GM19324 (cell line): ENCODE data around the gene DNAI2.
"Not testable (repeated sequence)": the region's sequence is repeated elsewhere in the genome, so short reads cannot be mapped to it uniquely, and the experiment has no call there.

Experiments
- ATAC-seq: cut with Tn5 transposase; IDR thresholded peaks from one replicate; pipeline ENCODE4 v1.9.1; 2021; ENCODE audit warnings: mild to moderate bottlenecking, moderate library complexity; ENCODE audit not compliant: unreplicated experiment, low FRiP score

DNAI2 gene

DNA sequence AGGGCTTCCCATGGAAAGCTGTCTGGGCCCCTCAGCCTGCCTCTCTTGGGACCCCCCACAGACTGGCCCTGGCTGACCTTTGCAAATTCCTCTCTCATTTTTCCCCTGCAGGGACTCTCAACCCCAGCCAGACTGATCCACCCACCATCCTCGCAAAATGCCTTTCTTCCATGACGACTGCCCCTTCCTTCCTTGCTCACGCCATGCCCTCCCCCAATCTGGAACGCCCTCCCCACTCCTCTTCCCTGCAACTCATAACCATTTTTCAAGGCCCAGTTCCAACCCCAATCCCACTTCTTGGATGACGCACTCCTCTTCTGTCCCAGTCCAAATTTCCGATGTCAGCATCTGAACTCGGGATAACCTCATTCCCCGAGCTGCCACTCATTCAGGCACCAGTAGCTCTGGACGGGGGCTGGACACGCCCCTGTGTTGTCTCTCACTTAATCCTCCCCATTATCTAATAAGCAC lies 1.3 kb upstream of the DNAI2 start:
- ATAC-seq = no peak

DNA sequence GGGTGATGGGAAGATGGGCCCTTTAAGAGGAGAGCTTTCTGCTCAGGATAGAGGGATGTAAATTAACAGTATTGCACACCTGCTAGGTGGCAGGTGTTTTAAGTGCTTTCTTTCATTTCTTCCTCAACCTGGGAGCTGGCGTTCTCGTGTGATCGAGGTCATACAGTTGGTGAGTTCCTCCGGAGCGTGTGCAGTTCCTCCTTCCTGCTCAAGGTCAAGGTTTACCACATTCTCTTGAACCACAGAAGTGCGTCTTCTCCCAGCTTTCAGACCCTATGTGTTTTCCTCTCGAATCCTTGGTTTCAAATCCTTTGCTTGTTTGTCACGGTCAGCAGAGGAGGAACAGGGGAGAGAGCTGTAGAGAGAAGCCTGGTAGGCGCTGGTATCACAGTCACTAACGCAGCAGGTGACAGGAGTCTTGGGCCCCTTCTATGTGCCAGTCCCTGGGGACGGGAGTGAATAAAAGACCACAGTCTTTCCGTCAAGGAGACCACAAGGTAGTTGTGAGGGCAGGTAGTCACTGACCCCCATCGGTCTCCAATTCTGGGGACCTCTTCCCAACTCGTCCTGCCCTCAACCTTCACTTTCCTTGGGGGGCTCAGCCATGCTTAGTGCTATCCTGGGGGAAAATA lies 791 bp downstream of the DNAI2 start:
- no peak for ATAC-seq

DNA sequence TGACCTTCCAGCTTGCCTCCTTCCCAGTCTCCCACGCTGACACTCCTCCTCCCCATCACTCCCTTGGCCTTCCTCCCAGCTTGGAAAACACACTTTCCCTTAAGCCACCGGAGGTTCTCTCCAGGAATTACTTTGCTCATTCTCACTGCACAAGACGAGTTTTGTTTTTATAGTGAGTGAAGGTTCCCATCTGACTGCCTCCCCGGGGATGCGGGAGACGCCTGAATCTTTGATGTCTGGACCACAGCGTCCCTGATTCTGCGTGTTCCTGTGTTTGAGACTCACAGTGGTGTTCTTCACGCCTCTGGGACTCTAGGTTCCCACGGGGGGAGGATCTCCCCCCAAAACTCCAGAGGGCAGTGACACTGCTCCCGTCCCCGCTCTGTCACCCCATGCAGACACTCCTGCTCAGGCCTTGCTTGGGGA lies 2.0 kb downstream of the DNAI2 start:
- ATAC-seq = no peak

DNA sequence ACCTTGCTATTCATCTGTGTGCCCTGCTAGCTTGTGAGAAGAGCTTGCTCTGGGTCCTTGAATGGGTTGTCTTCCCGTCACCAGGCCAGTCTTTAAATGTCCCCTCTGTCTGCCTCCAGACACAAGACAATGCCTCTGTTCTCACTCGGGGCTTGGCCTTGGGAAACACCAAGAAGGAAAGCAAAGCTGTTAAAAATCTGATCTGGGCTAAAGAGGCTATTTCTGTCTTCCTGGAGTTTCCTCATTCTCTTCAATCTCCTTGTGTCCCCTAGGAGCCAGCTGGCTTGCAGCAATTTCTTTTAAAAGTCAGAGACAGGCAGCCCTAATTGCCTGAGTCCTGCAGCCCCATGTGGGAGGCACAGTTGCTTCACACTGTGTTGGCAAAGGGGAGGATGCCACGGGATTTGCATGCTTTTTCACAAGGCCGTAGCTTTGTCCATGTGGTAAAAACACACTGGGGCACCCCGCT lies 2.5 kb downstream of the DNAI2 start:
- ATAC-seq = no peak

DNA sequence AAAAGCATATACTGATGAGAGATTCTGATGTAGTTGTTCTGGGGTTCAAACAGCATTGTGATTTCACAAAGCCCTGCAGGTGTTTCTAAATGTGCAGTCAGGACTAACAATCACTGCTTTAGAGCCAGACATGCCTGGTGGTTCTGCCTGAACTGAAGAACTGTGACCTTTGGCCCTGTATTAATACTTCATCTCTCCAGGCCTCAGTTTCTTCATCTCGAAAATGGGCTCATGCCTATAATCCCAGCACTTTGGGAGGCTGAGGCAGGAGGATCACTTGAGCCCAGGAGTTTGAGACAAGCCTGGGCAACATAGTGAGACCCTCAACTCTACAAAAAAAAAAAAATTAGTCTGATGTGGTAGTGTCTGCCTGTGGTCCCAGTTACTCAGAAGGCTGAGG lies 3.9 kb downstream of the DNAI2 start:
- ATAC-seq = no peak

DNA sequence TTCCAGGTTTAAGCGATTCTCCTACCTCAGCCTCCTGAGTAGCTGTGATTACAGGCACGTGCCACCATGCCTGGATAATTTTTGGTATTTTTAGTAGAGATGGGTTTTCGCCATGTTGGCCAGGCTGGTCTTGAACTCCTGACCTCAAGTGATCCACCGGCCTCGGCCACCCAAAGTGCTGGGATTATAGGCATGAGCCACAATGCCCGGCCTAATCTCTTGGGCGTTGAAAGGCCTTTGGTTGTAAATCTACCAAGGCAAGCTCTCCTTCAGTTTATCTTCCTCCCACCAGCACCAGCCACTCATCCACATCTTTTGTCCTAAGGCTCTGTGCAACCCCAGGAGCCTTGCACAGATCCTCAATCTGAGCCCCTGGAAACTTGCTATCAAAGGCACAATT lies 5.6 kb downstream of the DNAI2 start:
- ATAC-seq = not testable (repeated sequence)

DNA sequence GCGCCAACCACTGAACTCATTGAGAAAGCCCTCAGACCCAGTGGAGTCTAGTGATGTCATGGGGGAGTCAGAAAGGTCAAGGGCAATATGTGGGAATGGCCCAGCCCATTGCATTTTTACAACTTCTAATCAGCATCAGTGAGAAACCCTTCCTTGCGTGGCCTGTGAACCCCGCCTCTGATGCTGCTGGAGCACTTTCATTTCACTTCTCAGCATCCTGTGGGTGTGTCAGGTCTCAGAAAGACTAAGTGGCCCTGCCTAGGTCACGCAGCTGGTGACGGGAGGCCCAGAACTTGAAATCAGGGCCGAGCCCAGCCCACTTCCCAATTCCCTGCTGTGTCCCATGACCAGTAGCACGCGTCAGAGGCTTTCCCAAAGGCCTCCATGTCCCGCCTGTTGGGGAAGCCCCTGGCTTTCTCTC lies 6.1 kb downstream of the DNAI2 start:
- ATAC-seq = no peak

DNA sequence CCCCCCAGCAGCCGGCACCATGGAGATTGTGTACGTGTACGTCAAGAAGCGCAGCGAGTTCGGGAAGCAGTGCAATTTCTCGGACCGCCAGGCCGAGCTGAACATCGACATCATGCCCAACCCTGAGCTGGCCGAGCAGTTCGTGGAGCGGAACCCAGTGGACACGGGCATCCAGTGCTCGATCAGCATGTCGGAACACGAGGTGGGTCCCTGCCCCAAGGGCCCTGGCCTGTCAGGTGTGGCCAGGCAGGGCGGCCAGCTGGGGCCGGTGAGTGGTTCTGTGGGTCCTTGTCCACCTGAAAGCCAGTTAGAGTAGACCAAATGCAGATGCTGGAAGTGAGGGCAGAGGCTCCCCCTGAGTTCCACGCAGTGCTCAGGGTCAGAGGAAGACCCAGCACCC lies 7.8 kb downstream of the DNAI2 start:
- no peak for ATAC-seq

DNA sequence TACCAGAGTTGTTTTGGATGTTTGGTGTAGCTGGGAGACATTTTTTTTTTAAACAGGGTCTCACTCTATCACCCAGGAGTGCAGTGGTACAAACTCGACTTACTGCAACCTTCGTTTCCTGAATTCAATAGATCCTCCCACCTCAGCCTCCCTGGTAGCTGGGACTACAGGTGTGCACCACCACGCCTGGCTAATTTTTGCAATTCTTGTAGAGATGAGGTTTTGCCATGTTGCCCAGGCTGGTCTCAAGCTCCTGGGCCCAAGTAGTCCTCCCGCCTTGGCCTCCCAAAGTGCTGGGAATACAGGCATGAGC lies 8.2 kb downstream of the DNAI2 start:
- ATAC-seq = not testable (repeated sequence)

DNA sequence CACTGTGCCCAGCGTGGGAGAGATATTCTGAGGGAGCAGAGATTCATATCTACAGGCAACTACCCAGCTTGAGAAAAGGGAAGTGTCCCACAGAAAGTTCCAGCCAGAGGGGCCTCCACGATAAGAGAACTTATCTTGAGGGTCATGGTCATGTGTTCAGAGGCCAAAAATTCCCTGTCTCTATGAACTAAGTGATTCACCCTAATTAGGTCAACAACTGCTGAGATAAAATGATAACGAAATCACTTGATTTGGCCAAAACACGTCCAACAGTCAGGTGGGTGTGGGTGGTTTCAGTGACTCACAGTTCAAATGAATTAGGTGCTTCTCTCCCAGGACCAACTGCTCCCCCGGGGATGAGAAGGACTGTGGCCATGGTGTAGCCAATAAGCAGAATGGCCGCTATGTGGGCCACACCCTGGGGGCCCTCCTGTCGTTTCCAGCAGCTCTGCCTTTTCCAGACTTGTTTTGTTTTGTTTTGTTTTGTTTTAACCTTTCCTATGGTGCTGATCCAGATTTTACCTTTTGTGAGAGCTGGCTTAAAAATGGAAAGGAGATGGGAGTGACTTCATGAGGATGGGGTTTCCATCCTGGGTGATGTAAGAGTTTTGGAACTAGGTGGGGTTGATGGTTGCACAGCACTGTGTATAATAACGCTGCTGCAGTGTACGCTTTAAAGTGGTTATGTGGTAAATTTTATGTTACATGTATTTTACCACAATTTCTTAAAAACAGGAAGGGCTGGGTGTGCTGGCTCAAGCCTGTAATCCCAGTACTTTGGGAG lies 8.7 kb downstream of the DNAI2 start:
- no peak for ATAC-seq

DNA sequence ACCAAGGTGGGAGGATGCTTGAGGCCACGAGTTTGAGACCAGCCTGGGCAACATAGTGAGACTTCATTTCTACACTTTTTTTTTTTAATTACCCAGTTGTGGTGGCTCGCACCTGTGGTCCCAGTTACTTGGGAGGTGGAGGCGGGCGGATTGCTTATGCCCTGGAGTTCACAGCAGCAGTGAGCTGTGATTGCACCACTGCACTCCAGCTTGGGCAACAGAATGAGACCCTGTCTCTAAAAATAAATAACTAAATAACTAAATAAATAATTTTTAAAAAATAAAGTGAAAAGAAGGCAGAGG lies 9.3 kb downstream of the DNAI2 start:
- no peak for ATAC-seq

DNA sequence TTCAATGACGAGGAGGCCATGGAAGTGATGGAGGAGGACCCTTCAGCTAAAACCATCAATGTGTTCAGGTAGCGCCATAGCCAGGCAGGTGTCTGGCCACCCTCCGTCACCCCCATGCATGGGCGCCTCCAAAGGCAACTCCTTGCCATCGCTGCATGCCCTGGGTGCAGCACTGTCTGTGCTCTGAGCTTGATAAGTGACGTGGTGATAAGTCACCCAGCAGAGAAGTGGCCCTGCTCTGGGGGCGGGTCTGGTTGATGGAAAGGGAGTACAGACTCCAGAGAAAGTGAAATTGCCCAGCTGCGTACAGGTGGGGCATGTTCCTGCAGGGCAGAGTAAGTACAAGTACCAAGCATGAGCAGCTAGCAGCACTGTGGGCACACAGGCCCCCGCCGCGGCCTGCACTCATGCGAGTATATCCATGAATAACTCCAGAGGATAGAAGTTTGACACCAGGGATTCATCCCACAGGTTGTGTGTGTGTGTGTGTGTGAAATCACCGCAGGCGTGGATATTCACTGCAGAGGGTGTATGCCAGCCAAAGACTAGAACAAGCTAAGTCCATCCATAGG lies 13.1 kb downstream of the DNAI2 start:
- no peak for ATAC-seq

DNA sequence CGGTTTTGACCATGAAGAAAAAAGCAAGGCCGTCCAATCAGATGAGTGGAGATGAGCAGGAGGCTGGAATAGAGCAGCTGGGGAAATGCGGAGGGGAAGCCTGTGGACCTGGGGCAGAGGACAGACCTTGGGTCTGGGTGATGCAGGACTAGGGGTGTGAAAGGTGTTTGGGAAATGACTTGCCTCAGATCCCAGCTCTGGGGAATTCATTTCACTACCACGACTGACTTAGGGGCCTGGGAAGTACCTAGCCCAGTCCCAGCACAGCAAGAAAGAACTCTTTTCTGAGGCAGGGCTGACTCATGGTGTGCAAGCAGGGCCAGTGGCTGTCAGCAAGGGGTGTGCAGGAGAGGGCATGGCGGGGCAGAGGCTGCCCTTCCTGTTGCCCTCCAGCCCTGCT lies 14.8 kb downstream of the DNAI2 start:
- no peak for ATAC-seq

DNA sequence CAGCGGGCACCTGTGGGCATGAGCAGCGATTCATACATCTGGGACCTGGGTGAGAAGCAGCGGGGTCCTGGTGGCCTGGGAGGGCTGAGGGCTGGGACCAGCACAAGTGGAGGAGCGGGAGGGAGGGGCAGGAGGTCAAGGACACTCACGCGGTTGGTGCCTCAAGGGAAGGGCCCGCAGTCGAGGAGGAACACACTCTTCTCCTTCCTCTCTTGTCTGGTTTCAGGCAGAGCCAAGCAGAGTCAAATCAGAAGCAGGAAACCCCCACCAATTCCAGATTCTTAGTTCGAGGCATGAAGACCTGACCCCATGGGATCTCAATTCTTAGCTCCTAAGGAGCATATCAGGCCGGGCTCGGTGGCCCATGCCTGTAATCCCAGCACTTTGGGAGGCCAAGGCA lies 15.7 kb downstream of the DNAI2 start:
- ATAC-seq = no peak

DNA sequence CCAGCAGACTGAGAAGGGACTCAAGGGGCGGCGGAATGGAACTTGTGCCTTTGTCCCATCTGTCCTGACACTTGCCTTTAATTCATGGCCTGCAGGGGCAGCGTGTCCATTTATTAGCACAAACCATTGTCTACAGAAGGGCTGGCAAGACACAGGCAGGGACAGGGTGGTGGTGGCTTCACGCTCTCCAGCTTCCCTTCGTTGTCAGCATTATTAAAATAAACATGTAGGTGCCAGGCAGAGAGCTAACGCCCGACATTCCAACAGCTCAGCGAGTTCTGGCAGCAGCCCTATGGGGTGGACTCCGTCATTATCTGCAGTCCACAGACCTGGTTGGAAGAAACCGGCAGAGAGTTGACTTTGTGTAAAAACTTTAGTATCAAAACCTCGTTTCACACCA lies 16.3 kb downstream of the DNAI2 start:
- no peak for ATAC-seq

DNA sequence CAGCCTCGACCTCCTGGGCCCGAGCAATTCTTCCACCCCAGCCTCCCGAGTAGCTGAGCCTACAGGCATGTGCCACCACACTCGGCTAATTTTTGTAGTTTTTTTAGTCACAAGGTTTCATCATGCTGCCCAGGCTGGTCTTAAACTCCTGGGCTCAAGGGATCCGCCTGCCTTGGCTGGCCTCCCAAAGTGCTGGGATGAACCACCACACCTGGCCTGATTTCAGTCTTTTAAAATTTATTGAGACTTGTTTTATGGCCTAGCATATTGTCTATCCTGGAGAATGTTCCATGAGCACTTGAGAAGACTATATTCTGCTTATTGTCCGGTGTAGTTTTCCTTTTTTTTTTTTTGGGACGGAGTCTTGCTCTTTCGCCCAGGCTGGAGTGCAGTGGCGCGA lies 18.5 kb downstream of the DNAI2 start:
- no peak for ATAC-seq

DNA sequence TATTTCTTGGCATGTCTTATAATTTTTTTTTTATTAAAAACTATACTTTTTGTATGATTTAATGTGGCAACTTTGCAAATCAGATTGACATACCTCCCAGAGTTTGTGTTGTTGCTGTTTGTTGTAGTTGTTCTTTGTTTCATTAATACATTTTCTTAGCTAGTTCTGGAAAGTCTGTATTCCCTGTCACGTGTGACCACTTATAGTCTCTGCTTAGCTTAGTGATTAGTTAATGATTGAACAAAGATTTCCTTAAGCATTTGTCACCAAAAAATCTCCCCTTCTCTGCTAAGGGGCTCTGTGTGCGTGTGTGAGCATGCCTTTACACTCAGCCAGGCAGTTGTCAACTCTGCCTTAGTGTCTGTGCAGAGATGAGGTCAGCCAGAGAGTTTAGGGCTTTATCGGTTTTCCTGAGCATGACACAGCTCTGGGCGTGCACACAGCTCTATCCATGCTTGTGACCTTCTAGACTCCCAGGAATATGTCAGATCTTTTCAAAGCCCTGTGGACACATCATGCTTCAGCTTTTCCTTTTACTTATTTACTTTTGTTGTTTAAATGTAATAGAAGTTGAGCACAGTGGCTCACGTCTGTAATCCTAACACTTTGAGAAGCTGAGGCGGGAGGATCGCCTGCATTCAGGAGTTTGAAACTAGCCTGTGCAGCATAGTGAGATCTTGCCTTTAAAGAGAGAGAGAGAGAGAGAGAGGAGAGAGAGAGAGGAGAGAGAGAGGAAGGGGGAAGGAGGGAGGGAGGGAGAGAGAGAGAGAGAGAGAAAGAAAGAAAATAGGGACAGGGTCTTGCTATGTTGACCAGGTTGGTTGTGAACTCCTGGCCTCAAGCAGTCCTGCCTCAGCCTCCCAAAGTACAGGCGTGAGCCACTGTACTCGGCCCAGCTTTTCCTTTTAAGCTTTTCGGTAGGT lies 21.9 kb downstream of the DNAI2 start:
- no peak for ATAC-seq

DNA sequence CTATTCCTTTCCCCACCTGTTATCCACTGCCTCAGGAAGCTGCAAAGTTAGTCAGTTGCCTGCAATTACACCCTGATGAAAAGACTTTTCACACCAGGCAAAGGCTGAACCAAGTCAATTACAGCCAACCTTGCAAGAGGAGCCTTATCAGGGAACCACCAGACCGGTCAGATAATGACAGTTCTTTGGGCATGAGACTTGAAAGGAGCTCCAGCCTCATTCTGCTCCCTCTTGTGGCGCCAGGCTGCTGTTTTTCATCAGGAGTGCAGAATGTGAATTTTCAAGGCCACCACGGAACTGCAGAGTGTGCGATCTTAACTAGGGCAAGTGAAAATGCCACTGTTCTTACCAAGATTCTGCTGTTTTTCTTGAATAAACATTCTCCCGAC lies 22.5 kb downstream of the DNAI2 start:
- no peak for ATAC-seq

DNA sequence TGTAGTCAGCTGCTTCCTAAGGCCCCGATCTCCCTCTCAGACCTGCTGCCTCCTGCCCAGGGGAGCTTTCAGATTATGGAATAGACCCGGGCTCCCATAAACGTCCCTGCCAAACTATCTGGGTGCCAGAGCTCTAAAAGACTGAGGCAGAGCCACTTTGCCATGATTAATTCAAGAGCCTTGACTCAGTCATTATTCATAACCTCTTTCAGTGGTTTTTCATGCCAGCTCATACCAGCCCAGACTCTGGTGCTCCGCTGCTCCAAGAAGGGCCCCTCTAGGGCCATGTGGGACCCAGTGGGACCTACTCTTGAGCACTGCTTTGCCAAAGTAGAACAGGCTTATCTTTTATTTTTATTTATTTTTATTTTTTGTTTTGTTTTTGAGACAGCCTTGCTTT lies 23.9 kb downstream of the DNAI2 start:
- ATAC-seq = no peak

DNA sequence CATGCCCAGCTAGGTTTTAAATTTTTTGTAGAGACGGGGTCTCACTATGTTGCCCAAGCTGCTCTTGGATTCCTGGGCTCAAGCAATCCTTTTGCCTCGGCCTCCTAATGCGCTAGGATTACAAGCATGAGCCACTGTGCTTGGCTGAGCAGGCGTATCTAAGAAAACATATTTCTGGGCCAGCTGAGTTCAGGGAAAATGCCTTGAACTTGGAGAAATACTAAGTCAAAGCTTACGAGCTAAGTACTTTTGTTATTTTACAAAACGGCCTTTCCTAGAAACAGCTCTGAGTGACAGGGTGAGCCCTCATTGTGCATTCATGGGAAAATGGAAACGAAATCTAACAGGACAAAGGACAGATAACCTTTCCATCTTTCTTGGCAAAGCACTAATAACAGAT lies 24.7 kb downstream of the DNAI2 start:
- ATAC-seq = no peak
